ENCODE results near the gene NUDCD2.
"Not testable (repeated sequence)": the region's sequence is repeated elsewhere in the genome, so short reads cannot be mapped to it uniquely, and the experiment has no call there.

NUDCD2 gene

DNA sequence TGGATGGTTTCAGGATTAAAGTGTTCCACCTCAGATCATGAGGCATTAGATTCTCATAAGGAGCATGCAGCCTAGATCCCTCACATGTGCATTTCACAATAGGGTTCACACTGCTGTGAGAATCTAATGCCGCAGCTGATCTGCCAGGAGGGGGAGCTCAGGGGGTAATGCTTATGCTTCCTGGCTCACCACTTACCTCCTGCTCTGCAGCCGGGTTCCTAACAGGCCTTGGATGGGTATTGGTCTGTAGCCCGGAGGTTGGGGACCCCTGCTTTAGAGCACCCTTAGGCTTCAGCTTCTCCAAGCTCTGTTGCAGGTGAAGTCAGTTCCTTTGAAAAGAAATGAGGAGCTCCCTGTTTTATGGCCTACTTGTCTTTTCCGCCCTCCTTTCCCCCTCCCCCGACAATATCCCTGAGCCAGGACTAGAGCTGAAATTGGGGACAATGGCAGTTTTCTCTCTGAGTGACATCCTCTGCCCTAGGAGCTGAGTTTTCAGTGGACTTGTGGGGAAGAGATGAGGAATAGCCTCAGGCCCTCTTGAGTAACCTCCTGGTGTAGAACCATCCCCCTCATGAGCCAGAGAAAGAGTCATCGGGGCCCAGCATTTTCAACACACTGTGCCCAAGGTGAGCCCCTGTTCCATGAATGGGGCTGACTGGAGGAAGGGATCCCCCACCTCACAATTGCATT is 29.3 kb upstream of the NUDCD2 start:
- Mint-ChIP-seq H3K9me3 (no peaks in the 10 kb centered on the region), H3K4me3 (no peak overlapping the region), H3K4me1 (no peaks in the 10 kb centered on the region), H3K36me3 (peaks cover 16% of the 10 kb centered on the region), H3K27ac (no peak overlapping the region)
- DNase-seq (ENCODE audit: low spot score in 2 of 2) (no peak), ATAC-seq (no peak)

DNA sequence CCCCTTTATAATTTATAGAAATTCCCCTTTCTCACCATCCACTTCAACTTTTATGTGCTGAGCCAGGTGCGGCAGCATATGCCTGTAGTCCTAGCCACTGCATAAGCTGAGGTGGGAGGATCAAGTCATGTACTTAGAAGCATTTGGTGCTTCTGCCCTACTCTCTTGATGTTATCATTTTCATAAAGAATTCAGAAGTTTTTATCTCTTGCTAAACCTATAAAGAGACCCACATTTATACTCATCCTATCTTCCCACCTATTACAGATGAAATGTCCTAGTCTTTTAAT is 19.0 kb upstream of the NUDCD2 start:
- no peak overlapping the region for H3K27ac Mint-ChIP-seq
- no peak overlapping the region for H3K4me3 Mint-ChIP-seq
- peaks cover 78% of the 10 kb centered on the region for H3K36me3 Mint-ChIP-seq
- no peaks in the 10 kb centered on the region for H3K4me1 Mint-ChIP-seq
- ATAC-seq (no peak), DNase-seq (ENCODE audit: low spot score in 2 of 2) (no peak)
- H3K9me3 Mint-ChIP-seq = no peaks in the 10 kb centered on the region

DNA sequence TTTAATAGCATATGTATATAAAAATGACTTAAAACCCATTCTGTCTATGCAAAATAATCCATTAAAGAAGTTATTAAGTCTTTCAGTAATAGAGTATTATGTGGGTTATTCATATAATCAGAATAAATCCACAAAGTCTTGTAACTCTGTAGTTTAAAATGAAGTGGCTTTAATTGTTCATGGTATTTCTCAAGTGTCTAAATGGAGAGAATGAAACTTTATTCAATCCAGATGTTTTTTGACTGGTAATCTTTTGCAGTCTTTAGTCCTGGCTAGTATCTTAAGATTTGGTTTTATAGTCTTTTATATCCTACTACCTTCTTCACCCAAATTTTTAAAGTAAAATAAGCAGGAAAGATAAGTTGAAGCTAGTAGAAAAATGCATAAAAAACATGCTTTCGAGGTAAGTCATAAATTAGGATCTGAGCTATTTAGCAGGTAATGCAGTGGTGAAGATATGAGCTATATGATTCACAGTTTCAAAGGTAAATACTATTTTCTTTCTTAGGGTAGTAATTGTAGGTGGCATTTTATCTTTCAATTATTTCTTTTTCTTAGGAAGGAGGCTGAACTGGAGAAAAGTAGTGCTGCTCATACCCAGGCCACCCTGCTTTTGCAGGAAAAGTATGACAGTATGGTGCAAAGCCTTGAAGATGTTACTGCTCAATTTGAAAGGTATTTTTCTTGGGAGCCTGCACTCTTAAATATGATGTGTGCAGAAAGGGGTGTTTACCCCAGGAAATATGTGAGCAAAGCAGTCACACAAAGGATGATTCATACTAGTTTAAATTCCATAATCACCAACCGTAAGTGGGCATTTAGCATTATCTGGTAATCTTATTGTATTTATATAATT is 18.5 kb upstream of the NUDCD2 start:
- H3K36me3 Mint-ChIP-seq = peaks cover 76% of the 10 kb centered on the region
- no peaks in the 10 kb centered on the region for H3K9me3 Mint-ChIP-seq
- H3K27ac Mint-ChIP-seq = no peak overlapping the region
- no peak for DNase-seq (ENCODE audit: low spot score in 2 of 2)
- H3K4me3 Mint-ChIP-seq = no peak overlapping the region
- H3K4me1 Mint-ChIP-seq = no peaks in the 10 kb centered on the region
- no peak for ATAC-seq

DNA sequence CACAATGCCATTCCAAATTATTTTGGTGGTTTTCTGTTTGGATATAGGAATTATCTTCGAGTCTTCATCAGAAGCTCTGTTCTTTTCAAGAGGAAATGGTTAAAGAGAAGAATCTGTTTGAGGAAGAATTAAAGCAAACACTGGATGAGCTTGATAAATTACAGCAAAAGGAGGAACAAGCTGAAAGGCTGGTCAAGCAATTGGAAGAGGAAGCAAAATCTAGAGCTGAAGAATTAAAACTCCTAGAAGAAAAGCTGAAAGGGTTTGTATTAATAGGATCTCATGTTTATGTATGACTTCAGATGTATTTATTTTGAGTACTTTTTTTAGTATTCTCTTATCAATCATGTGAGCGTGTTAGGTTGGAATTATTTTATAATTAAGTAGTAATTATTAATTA is 15.5 kb upstream of the NUDCD2 start:
- H3K36me3 Mint-ChIP-seq = peaks cover 82% of the 10 kb centered on the region
- H3K4me1 Mint-ChIP-seq = no peaks in the 10 kb centered on the region
- no peak overlapping the region for H3K27ac Mint-ChIP-seq
- ATAC-seq = no peak
- no peak for DNase-seq (ENCODE audit: low spot score in 2 of 2)
- H3K4me3 Mint-ChIP-seq = no peak overlapping the region
- H3K9me3 Mint-ChIP-seq = no peaks in the 10 kb centered on the region

DNA sequence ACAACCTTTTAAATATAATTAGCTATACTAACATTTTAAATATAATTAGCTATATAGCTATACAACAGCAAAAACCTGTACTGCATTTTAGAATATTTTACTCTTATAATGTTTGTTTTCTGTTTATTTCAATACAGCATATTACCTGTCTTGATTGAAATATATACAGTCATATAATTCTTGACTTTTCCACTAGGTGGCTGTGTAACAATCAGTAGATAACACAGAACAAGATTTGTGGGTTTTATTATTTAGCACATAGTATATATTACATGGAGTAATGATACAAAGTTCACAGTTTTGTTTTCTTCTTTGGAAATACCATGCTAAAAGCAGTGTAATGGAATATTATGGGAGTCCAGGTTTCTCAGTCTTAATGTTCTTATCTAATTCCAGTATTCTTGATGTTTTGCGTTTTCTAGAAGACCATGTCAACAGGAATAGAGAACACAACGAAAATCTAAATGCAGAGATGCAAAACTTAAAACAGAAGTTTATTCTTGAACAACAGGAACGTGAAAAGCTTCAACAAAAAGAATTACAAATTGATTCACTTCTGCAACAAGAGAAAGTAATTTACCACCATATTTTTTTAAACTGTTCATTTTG is 13.8 kb upstream of the NUDCD2 start:
- Mint-ChIP-seq H3K4me3 (no peak overlapping the region), H3K36me3 (peaks cover 83% of the 10 kb centered on the region), H3K4me1 (no peaks in the 10 kb centered on the region), H3K27ac (no peak overlapping the region), H3K9me3 (no peaks in the 10 kb centered on the region)
- ATAC-seq (no peak), DNase-seq (ENCODE audit: low spot score in 2 of 2) (no peak)

DNA sequence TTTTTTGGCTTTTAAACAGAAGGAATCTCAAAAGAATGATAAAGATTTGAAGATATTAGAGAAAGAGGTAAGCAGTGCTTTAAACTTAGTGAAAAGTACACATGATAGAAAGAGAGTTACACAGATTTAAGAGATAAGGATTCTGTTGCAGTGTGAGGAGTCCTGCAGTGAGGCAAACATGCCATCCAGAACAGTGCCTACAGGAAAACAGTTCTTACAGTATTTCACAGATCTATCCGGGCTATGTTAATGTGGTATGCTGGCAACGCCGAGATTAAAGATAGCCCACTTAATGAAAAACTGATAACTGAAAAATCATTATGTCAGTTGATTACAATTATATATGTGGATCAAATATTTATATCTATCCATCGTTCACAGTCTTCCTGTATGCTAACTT is 7.8 kb upstream of the NUDCD2 start:
- H3K4me1 Mint-ChIP-seq = no peaks in the 10 kb centered on the region
- H3K36me3 Mint-ChIP-seq = peaks cover 46% of the 10 kb centered on the region
- no peaks in the 10 kb centered on the region for H3K9me3 Mint-ChIP-seq
- DNase-seq (ENCODE audit: low spot score in 2 of 2) (no peak), ATAC-seq (no peak)
- peak overlapping the region; percentile 26 for H3K27ac Mint-ChIP-seq
- no peak overlapping the region for H3K4me3 Mint-ChIP-seq

DNA sequence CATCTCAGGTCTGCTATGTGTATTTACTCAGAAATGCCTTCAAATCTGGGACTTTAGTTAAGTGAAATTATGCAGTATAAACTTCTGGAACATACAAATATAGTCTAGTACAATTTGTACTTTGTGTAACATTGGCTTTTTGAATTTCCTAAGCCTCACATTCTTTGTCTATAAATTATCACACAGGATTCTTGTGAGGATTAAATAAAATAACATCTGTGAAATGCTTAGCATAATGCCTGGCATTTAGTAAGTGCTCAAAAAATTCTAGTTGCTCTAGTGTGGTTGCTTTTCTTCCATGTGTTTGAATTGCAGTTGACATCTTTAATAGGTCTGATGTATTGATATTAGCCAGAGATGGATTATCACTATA is 3.1 kb upstream of the NUDCD2 start:
- H3K9me3 Mint-ChIP-seq = no peaks in the 10 kb centered on the region
- no peaks in the 10 kb centered on the region for H3K4me1 Mint-ChIP-seq
- no peak overlapping the region for H3K27ac Mint-ChIP-seq
- peaks cover 54% of the 10 kb centered on the region for H3K36me3 Mint-ChIP-seq
- ATAC-seq = no peak
- no peak for DNase-seq (ENCODE audit: low spot score in 2 of 2)
- no peak overlapping the region for H3K4me3 Mint-ChIP-seq

DNA sequence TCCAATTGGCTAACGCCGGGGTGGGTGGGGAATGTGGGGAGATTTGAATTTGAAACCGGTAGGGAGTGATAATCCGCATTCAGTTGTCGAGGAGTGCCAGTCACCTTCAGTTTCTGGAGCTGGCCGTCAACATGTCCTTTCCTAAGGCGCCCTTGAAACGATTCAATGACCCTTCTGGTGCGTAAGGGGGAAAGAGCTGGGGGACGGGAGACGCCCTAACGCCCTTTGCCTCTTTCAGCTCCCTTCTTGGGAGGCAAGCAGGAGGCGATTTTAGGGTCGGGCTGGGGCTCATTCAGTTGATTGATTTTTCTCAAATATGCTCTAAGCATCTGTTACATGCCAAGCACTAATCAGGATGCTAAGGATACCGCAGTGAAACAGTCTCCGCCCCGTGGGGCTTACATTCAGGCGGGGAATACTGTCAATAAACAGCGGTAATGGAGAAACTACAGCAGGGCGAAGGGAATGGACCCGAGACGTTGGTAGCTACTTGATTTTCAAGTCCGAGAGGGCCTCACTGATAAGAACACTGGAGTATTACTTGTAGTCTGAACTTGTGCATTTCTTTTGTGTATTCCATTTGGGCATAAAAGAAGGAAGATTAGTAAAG is 765 bp upstream of the NUDCD2 start, which contains the start of gene HMMR:
Gene HMMR, plus strand, starts transcription at position 71 of the 610 bp plus-strand sequence. Its CDS starts 61 bp downstream, at position 132.
- Mint-ChIP-seq H3K4me1 (peaks cover 15% of the 10 kb centered on the region), H3K36me3 (peaks cover 78% of the 10 kb centered on the region), H3K9me3 (no peaks in the 10 kb centered on the region), H3K27ac (peak within 1 kb of the TSS; percentile 99), H3K4me3 (peak within 1 kb of the TSS; percentile 96)
- ATAC-seq = no peak
- DNase-seq (ENCODE audit: low spot score in 2 of 2) = no peak

DNA sequence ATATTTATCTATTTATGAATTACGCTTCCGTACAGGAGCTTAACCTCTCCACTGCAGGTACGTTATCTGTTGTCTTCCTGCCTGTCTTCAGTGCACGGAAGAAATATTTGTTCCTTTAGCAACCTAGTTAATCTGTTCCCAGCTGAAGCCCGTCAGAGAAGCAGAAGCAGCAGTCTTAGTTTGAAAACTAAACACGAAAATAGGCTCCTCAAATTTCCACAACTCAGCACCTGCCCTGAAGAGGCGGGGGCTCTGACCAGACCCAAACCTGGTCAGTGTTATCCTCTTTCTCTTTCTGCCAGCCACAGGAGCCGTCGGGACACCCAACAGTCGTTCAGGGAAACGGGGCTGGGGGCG is 462 bp downstream of the NUDCD2 start:
- ATAC-seq (no peak), DNase-seq (ENCODE audit: low spot score in 2 of 2) (no peak)
- no peaks in the 10 kb centered on the region for H3K9me3 Mint-ChIP-seq
- H3K4me3 Mint-ChIP-seq = peak overlapping the region; percentile 96
- H3K27ac Mint-ChIP-seq = peak overlapping the region; percentile 99
- peaks cover 82% of the 10 kb centered on the region for H3K36me3 Mint-ChIP-seq
- H3K4me1 Mint-ChIP-seq = peaks cover 24% of the 10 kb centered on the region

DNA sequence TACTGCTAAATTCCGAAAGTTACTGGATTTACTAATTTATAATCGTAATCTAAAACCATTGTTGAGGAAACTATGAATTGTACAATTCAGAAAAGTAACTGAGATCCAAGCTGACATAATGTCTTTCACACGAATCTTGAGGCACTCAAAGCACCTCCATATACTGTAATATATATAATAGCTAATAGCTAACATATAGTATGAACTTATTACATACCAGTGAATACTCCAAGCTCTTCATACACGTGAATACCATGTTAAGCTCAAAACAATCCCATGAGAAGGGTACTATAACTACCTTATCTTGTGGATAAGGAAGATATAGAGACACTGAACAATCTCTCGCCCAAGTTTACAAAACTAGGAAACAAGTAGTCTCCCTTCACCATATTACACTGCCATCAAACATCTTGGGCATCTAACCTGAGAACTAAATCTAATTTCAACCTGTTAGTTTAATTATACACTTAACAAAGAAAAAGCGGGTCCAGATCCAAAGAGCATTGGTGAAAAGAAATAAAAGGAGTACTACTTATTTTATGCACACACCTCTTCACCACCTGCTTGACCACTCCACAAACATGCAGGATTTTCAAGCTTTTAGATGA is 1.0 kb downstream of the NUDCD2 start:
- no peak for DNase-seq (ENCODE audit: low spot score in 2 of 2)
- H3K4me1 Mint-ChIP-seq = peaks cover 24% of the 10 kb centered on the region

DNA sequence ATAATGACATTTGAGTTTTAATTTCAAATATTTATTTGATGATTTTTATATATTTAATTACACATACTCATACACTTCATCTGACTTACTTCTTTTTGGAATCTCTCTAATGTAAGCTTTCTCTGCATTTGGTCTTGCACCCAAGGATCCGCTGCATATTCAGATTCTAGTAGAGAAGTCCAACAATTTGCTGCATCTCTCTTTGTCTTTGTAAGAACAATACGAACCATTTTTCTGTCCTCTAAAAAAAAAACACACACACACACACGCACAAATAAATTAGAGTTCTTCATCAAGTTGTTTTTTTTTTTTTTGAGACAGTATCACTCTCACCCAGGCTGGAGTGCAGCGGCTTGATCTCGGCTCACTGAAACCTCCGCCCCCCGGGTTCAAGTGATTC is 3.1 kb downstream of the NUDCD2 start:
- Mint-ChIP-seq H3K4me3 (no peak overlapping the region), H3K27ac (no peak overlapping the region), H3K36me3 (peaks cover 94% of the 10 kb centered on the region), H3K9me3 (no peaks in the 10 kb centered on the region), H3K4me1 (peaks cover 24% of the 10 kb centered on the region)
- no peak for DNase-seq (ENCODE audit: low spot score in 2 of 2)
- no peak for ATAC-seq

More for the DNA sequence above, 1.0 kb downstream of the NUDCD2 start:
- peak overlapping the region; percentile 96 for H3K4me3 Mint-ChIP-seq
- peaks cover 82% of the 10 kb centered on the region for H3K36me3 Mint-ChIP-seq
- no peaks in the 10 kb centered on the region for H3K9me3 Mint-ChIP-seq
- H3K27ac Mint-ChIP-seq = peak overlapping the region; percentile 99
- no peak for ATAC-seq

DNA sequence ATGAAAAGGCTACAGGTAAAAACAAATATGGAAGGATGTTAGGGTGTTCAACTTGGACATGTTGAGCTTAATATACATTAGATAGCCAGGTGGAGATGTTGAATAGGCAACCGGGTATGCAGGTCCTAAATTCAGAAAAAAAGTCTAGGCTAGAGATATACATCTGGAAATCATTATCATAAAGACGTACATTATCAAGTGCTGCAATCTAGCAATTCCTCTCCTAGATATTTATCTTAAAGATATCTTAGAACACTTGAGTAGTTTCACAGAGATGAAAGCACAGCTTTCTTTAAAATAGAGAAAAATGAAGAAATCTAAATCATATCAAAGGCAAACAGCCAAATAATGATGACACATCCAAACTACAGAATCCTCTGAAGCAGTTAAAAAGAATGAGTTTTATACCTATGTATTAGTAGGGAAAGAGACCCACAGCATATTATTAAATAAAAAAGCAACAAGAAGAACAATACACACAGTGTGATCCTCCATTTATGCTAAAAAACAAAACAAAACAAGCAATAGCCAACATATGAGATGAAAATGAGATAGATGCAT is 3.8 kb downstream of the NUDCD2 start:
- Mint-ChIP-seq H3K27ac (no peak overlapping the region), H3K9me3 (no peaks in the 10 kb centered on the region), H3K4me1 (peaks cover 24% of the 10 kb centered on the region), H3K36me3 (peaks cover 94% of the 10 kb centered on the region), H3K4me3 (no peak overlapping the region)
- no peak for ATAC-seq
- DNase-seq (ENCODE audit: low spot score in 2 of 2) = no peak

DNA sequence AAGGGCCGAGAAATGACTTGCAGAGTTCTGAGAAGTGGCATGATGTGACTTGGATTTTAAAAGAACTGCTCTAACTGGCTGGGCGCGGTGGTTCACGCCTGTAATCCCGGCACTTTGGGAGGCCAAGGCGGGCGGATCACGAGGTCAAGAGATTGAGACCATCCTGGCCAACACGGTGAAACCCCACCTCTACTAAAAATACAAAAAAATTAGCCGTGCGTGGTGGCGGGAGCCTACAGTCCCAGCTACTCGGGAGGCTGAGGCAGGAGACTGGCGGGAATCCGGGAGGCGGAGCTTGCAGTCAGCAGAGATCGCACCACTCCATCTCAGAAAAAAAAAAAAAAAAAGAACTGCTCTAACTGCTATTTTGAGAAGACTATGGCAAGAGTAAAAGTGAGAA is 4.5 kb downstream of the NUDCD2 start:
- Mint-ChIP-seq H3K36me3 (peaks cover 93% of the 10 kb centered on the region), H3K4me1 (peaks cover 24% of the 10 kb centered on the region)
- not testable (repeated sequence) for H3K27ac Mint-ChIP-seq; H3K4me3 Mint-ChIP-seq; ATAC-seq; H3K9me3 Mint-ChIP-seq; DNase-seq (ENCODE audit: low spot score in 2 of 2)

DNA sequence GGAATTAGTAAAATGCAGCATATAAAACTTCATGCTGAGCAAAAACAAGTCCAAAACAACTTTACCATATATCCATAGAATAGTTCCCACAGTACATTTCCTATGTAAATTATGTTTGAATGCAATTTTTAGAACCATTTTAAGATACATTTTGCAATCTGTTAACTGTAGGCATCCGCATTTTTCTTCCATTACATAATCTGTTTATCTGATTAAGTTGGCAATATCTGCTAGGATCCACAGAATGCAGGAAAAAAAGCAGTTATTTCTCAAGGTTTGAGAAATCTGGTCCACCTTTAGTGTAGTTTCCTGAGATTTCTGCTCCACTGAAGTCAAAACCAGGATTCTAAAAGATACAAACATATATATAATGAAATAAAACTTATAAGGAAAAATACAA is 6.2 kb downstream of the NUDCD2 start:
- no peak for ATAC-seq
- H3K36me3 Mint-ChIP-seq = peaks cover 93% of the 10 kb centered on the region
- H3K9me3 Mint-ChIP-seq = no peaks in the 10 kb centered on the region
- no peak overlapping the region for H3K27ac Mint-ChIP-seq
- H3K4me3 Mint-ChIP-seq = no peak overlapping the region
- no peak for DNase-seq (ENCODE audit: low spot score in 2 of 2)
- H3K4me1 Mint-ChIP-seq = peaks cover 24% of the 10 kb centered on the region

DNA sequence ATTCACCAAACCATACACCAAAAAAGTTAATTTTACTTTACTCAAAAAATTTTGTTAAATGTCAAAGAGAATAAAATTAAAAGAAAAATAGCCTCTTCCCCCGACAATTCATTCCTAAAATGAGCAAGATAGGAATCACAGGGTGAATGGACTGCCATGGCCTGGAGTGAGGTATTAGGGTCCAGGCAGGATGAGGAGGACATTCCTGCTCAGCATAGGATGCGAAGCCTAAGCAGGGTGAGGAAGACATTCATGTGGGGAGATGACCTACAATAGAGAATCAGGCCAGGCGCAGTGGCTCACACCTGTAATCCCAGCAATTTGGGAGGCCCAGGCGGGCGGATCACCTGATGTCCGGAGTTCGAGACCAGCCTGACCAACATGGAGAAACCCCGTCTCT is 8.4 kb downstream of the NUDCD2 start:
- no peak for ATAC-seq
- DNase-seq (ENCODE audit: low spot score in 2 of 2) = no peak
- Mint-ChIP-seq H3K27ac (no peak overlapping the region), H3K9me3 (no peaks in the 10 kb centered on the region), H3K36me3 (peaks cover 99% of the 10 kb centered on the region), H3K4me1 (peaks cover 17% of the 10 kb centered on the region), H3K4me3 (no peak overlapping the region)

Data from stimulated activated effector memory CD8-positive, alpha-beta T cell treated with anti-CD3 and anti-CD28 coated beads, Interleukin-12 subunit alpha, Interleukin-12 subunit beta, amount 100 ng/mL, for 72 hours (primary cell).